Muscle layer of colon (tissue), 2 donors: ENCODE measurements around the gene MBNL1.
A peak's percentile ranks its signal among the peaks of the same experiment; 100 is the strongest.

ENCODE experiments used
- H3K27ac ChIP-seq: one replicate; pipeline ENCODE4 v1.7.0; 2013; ENCODE audit warnings: low read depth, mild to moderate bottlenecking, low read length, moderate library complexity
- H3K27me3 ChIP-seq, 2 donors: one replicate each; pipeline ENCODE4 v1.7.0; 2013; ENCODE audit warnings: low read length in 2 of 2, mild to moderate bottlenecking in 2 of 2; ENCODE audit not compliant: insufficient read depth in 2 of 2, control insufficient read depth in 1 of 2
- H3K36me3 ChIP-seq: one replicate; pipeline ENCODE4 v1.7.0; 2013; ENCODE audit warnings: mild to moderate bottlenecking, low read length; ENCODE audit not compliant: insufficient read depth
- H3K4me1 ChIP-seq: one replicate; pipeline ENCODE4 v1.7.0; 2013; ENCODE audit warnings: mild to moderate bottlenecking, low read length; ENCODE audit not compliant: insufficient read depth
- H3K4me3 ChIP-seq, 2 donors: one replicate each; pipeline ENCODE4 v1.7.0; 2013; ENCODE audit warnings: low read length in 2 of 2, low read depth in 1 of 2, mild to moderate bottlenecking in 1 of 2, moderate library complexity in 1 of 2
- H3K9ac ChIP-seq: one replicate; pipeline ENCODE4 v1.7.0; 2013; ENCODE audit warnings: low read length
- H3K9me3 ChIP-seq: one replicate; pipeline ENCODE4 v1.7.0; 2013; ENCODE audit warnings: mild to moderate bottlenecking, low read length
- donor health status: abdominal sarcoma.
- donor health status: Adenocarcinoma of cecum.

MBNL1 gene, protein sequence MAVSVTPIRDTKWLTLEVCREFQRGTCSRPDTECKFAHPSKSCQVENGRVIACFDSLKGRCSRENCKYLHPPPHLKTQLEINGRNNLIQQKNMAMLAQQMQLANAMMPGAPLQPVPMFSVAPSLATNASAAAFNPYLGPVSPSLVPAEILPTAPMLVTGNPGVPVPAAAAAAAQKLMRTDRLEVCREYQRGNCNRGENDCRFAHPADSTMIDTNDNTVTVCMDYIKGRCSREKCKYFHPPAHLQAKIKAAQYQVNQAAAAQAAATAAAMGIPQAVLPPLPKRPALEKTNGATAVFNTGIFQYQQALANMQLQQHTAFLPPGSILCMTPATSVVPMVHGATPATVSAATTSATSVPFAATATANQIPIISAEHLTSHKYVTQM

DNA sequence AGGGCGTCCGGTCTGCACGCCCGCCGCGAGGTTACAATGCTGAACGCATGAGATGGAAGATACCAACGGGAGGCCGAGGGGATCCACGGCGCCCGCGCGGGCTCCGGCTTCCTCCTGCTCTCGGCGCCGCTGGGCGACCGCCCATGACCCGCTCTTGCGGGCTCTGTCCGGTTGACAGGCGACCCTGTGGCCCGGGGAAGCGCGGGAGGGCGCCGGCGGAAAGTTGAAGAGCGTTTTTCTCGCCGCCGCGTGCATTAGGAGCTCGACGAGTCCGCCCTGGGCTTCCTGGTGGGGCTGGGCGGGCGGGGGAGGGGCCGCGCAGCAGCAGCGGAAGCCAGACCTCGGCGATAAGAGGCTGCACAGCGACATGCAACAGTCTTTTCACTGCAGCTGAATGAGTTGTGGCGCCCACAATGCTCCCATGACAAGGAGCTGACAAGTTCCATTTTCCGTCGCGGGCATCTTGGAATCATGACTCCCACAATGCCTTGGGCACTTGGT lies at the start of gene MBNL1:
MBNL1 (plus strand) TSS at position 375 of the 501 bp plus-strand sequence. CDS start 31,265 bp downstream, outside the sequence.
- peak within 1 kb of the TSS; percentile 98 for H3K9ac ChIP-seq
- H3K4me1 ChIP-seq = peaks cover 41% of the 10 kb centered on the region
- H3K36me3 ChIP-seq = no peaks in the 10 kb centered on the region
- peak within 1 kb of the TSS; percentile 94 for H3K27ac ChIP-seq
- H3K27me3 ChIP-seq = no peaks in the 10 kb centered on the region
- H3K9me3 ChIP-seq = no peaks in the 10 kb centered on the region
- H3K4me3 ChIP-seq = peak within 1 kb of the TSS; percentile 91 to 93

DNA sequence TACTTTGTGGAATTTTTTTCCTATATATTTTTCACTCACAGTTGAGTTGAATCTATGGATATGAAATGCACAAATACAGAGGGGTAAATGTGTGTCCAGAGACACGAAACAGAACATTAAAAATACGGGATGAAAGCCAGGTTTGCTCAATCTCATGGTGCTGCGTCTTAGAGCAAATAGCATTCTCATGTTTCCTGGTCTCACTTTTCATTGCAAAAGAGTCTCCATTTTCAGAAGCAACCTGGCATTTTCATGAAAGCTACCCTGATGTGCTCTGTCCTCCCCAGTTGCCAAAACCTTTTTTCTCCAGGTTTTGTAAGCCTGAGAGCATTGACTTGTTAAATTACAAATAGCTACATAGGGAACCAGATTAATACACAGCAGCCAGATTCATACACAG lies 49.5 kb upstream of the MBNL1 start:
- Histone ChIP-seq H3K9me3 (no peaks in the 10 kb centered on the region), H3K27me3 (no peaks in the 10 kb centered on the region), H3K4me1 (peaks cover 41% of the 10 kb centered on the region), H3K27ac (peak overlapping the region; percentile 29), H3K36me3 (no peaks in the 10 kb centered on the region), H3K9ac (no peak overlapping the region), H3K4me3 (peak overlapping the region in 1 of 2 donors; percentile 12)

DNA sequence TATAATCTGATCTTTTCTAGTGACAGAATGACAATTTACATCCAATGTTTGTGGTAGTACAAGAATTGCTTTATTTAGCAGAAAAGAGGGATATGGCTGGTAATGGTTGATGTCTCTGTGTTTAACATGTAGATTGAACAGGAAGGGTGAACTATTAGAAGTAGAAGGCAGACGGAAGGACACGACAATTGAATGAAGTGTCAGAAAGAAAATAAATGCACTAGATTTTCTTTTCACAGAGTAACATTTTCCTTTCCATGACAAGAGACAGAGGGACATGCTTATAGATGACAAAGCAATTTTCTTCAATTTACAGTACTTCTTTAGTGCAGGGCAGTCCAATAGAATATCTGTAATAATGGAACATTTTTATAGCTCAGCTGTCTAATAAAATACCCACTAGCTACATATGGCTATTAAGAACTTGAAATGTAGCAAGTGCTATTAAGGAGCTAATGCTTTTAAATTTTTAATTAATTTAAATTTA lies 48.9 kb upstream of the MBNL1 start:
- no peak overlapping the region for H3K9ac ChIP-seq
- no peaks in the 10 kb centered on the region for H3K9me3 ChIP-seq
- H3K36me3 ChIP-seq = no peaks in the 10 kb centered on the region
- H3K27me3 ChIP-seq = no peaks in the 10 kb centered on the region
- H3K4me1 ChIP-seq = peaks cover 42% of the 10 kb centered on the region
- peak overlapping the region; percentile 29 for H3K27ac ChIP-seq
- peak overlapping the region in 1 of 2 donors; percentile 10 for H3K4me3 ChIP-seq

DNA sequence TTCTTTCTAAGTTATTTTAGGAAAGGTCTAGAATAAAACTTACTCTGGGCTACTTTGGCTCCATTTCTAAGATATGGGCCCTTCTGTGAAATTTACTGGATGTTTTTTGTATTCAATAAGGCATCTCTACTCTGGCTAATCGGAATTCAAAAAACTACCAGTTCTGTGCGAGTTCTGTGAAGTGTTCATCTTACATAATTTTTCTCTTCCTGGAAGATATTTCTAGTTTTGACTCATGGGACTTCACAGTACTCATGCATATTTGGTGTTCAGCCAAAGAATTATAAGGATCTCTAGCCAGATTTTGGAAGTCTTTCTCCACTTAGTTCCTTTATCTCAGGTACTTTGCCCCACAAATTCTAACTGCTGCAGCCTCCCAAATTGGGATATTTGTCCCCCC lies 46.4 kb upstream of the MBNL1 start:
- Histone ChIP-seq H3K27ac (peak overlapping the region; percentile 48), H3K27me3 (no peaks in the 10 kb centered on the region), H3K36me3 (no peaks in the 10 kb centered on the region), H3K9me3 (no peaks in the 10 kb centered on the region), H3K4me3 (no peak overlapping the region), H3K9ac (no peak overlapping the region), H3K4me1 (peaks cover 49% of the 10 kb centered on the region)

DNA sequence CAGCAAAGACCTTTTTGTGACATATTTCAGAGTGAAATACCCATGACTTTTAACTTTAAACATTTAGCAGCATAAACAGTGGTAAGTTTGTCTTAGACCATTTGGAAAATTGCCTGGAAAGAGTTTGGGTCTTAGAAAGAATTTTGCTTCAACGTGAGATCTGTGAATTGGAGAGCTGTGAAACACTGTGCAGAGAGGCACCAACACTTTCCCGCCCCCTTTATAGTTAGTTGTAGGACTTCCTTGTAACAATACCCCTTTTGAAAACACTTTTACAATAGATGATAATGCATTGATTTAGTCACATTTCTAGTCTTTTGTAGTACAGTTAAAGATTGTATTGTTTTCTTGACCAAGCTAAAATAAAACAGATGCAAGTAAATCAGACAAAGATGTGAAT lies 43.5 kb upstream of the MBNL1 start:
- Histone ChIP-seq H3K9me3 (no peaks in the 10 kb centered on the region), H3K4me3 (peak overlapping the region in 1 of 2 donors; percentile 11), H3K36me3 (no peaks in the 10 kb centered on the region), H3K4me1 (peaks cover 34% of the 10 kb centered on the region), H3K9ac (no peak overlapping the region), H3K27ac (no peak overlapping the region), H3K27me3 (no peaks in the 10 kb centered on the region)

DNA sequence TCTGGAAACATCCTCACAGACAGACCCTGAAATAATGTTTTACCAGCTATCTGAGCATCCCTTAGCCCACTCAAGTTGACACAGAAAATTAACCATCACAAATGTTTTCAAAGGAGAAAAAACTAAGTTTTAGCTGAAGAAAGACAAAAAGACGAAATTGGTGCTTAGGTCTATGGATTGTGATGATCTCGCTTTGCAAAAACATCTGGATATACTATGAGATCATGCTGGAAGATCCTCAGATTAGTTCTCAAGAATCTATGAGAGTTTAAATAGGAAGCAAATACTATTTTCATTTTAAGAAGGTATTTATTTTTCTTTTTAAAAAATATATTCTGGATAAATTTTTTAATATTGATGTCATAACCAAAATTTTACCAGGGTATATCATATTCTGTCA lies 42.6 kb upstream of the MBNL1 start:
- Histone ChIP-seq H3K27me3 (no peaks in the 10 kb centered on the region), H3K9me3 (no peaks in the 10 kb centered on the region), H3K4me3 (no peak overlapping the region), H3K9ac (no peak overlapping the region), H3K27ac (no peak overlapping the region), H3K36me3 (no peaks in the 10 kb centered on the region), H3K4me1 (peaks cover 27% of the 10 kb centered on the region)

DNA sequence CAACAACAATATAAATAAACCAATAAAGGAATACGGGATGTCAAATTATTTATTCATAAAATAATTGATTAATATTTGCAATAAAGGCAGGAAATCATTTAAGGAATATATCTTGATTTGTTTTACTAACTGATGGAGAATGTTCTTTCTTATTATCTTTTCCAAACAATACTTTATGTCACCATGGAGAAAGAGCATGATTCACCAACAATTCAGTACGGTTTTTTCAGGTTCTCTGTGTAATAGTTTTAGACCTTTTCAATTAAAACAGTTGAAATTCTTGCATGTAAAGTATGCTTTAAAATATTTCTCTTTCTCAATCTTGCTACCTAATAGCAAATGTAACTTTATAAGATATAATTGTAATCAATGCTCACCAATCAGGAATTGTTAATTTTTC lies 41.7 kb upstream of the MBNL1 start:
- H3K27ac ChIP-seq = no peak overlapping the region
- no peaks in the 10 kb centered on the region for H3K27me3 ChIP-seq
- H3K36me3 ChIP-seq = no peaks in the 10 kb centered on the region
- no peak overlapping the region for H3K9ac ChIP-seq
- peaks cover 19% of the 10 kb centered on the region for H3K4me1 ChIP-seq
- H3K4me3 ChIP-seq = no peak overlapping the region
- no peaks in the 10 kb centered on the region for H3K9me3 ChIP-seq

DNA sequence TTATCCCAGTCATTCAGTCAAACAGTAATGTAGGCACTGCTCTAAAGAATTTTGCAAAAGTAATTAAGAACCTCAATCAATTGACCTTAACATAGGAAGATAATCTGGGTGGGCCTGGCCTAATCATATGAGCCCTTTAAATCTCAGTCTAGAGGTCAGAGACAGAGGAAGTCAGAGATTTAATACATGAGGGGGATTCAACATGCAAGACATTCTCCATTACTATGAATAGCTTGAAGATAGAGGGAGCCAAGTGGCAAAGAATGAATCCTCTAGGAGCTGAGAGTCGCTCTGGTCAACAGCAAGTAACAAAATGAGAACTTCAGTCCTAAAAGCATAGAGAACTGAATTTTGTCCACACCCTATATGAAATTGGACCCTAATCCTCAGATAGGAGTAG lies 39.0 kb upstream of the MBNL1 start:
- H3K27me3 ChIP-seq = no peaks in the 10 kb centered on the region
- no peak overlapping the region for H3K4me3 ChIP-seq
- no peak overlapping the region for H3K9ac ChIP-seq

DNA sequence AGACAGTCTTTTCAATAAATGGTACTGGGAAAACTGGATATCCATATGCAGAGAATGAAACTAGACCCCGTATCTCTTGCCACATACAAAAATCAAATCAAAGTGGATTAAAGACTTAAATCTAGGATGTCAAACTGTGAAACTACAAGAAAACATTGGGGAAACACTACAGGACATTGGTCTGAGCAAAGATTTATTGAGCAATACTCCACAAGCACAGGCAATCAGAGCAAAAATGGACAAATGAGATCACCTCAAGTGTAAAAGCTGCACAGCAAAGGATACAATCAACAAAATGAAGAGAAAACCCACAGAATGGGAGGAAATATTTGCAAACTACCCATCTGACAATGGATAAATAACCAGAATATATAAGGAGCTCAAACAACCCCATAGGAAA lies 38.4 kb upstream of the MBNL1 start:
- Histone ChIP-seq H3K36me3 (no peaks in the 10 kb centered on the region), H3K9ac (no peak overlapping the region), H3K4me1 (peaks cover 2% of the 10 kb centered on the region), H3K27ac (no peak overlapping the region), H3K27me3 (no peaks in the 10 kb centered on the region), H3K4me3 (no peak overlapping the region), H3K9me3 (no peaks in the 10 kb centered on the region)

More for the DNA sequence above, 39.0 kb upstream of the MBNL1 start:
- Histone ChIP-seq H3K36me3 (no peaks in the 10 kb centered on the region), H3K9me3 (no peaks in the 10 kb centered on the region), H3K27ac (no peak overlapping the region), H3K4me1 (peaks cover 8% of the 10 kb centered on the region)

DNA sequence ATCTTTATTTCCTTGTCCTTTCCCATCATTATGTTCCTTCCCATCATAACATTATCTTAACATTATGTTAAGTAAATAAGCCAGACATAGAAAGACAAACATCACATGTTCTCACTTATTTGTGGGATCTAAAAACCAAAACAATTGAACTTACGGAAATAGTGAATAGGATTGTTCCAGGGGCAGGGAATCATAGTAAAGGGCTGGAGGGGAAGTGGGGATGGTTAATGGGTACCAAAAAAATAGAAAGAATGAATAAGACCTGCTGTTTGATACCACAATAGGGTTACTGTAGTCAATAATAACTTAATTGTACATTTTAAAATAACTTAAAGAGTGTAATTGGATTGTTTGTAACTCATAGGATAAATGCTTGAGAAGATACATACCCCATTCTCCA lies 36.7 kb upstream of the MBNL1 start:
- Histone ChIP-seq H3K9ac (no peak overlapping the region), H3K4me1 (no peaks in the 10 kb centered on the region), H3K36me3 (no peaks in the 10 kb centered on the region), H3K27ac (no peak overlapping the region), H3K4me3 (no peak overlapping the region), H3K9me3 (no peaks in the 10 kb centered on the region), H3K27me3 (no peaks in the 10 kb centered on the region)

DNA sequence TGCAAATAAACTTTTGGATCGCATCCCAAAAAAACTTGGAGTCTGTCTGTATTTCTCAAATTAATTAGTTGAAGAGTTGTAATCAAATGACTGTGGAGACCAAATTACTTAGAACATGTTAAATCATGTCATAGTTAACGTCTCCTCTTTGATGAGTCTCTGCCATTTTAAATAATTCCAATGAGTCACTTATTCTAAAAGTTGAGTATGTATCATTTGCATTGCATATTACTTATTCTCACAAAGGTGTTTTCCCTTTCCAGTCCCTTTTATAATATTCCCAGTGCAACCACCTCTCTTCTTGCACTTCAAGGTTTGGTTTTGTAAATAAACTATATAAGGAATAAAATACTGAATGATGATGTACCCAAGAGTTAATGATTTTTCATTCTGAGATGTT lies 36.0 kb upstream of the MBNL1 start:
- Histone ChIP-seq H3K27me3 (no peaks in the 10 kb centered on the region), H3K4me3 (no peak overlapping the region), H3K4me1 (no peaks in the 10 kb centered on the region), H3K9me3 (no peaks in the 10 kb centered on the region), H3K9ac (no peak overlapping the region), H3K27ac (no peak overlapping the region), H3K36me3 (no peaks in the 10 kb centered on the region)
